Loucy (cell line): Measurements from ENCODE around the gene WSB2.

Source experiments
- CTCF ChIP-seq: fragments of 200-600 bp; sonication (generic); conservative IDR thresholded peaks from 2 replicates; pipeline ENCODE4 v1.5.1; 2014; ENCODE audit warnings: mild to moderate bottlenecking, antibody characterized with exemption, low read length
- EZH2phosphoT487 ChIP-seq: fragments of 200-600 bp; IDR thresholded peaks from 2 replicates; pipeline ENCODE4 v1.6.1; 2018; ENCODE audit warnings: antibody characterized with exemption, mild to moderate bottlenecking, moderate library complexity, borderline replicate concordance

GRCh38 chr12:118033902-118034301, 27.1 kb downstream of the WSB2 start:
- TF ChIP-seq EZH2phosphoT487, result no peak
- no peak for TF ChIP-seq CTCF
